ENCODE data around the gene ASIC1.
A peak's percentile ranks its signal among the peaks of the same experiment; 100 is the strongest.

ASIC1 gene

GRCh38 chr12:50041062-50041860 lies 16.1 kb upstream of the ASIC1 start:
- no peak for DNase-seq

GRCh38 chr12:50041962-50042361 lies 15.4 kb upstream of the ASIC1 start:
- no peak for DNase-seq

- DNase-seq, result no peak
These were observed 14.7 kb upstream of the ASIC1 start for GRCh38 chr12:50042693-50043092.

- DNase-seq, result no peak
These were observed 14.1 kb upstream of the ASIC1 start for GRCh38 chr12:50043308-50043707.

GRCh38 chr12:50043854-50044253 lies 13.5 kb upstream of the ASIC1 start:
- DNase-seq, result no peak

GRCh38 chr12:50047693-50048250 lies 9.6 kb upstream of the ASIC1 start:
- DNase-seq, result no peak

- DNase-seq, result no peak
These were observed 7.9 kb upstream of the ASIC1 start for GRCh38 chr12:50049254-50050118.

- DNase-seq, result no peak
These were observed 7.3 kb upstream of the ASIC1 start for GRCh38 chr12:50050119-50050385.

GRCh38 chr12:50050410-50051098 lies 6.8 kb upstream of the ASIC1 start:
- no peak for DNase-seq

- DNase-seq, result no peak
These were observed 6.1 kb upstream of the ASIC1 start for GRCh38 chr12:50051101-50051806.

- no peak for DNase-seq
These were observed 4.9 kb upstream of the ASIC1 start for GRCh38 chr12:50052544-50052943.

GRCh38 chr12:50052964-50053363 lies 4.4 kb upstream of the ASIC1 start:
- no peak for DNase-seq

- no peak for DNase-seq
These were observed 3.8 kb upstream of the ASIC1 start for GRCh38 chr12:50053583-50053982.

- DNase-seq, result peak; percentile 62
These were observed 1.4 kb upstream of the ASIC1 start for GRCh38 chr12:50055831-50056638.

- no peak for DNase-seq
These were observed 788 bp upstream of the ASIC1 start for GRCh38 chr12:50056639-50056976.

- DNase-seq, result no peak
These were observed 687 bp downstream of the ASIC1 start for GRCh38 chr12:50057896-50058670.

GRCh38 chr12:50058743-50059312 lies 1.4 kb downstream of the ASIC1 start:
- no peak for DNase-seq

GRCh38 chr12:50059440-50060119 lies 2.2 kb downstream of the ASIC1 start:
- DNase-seq, result no peak

- no peak for DNase-seq
These were observed 2.7 kb downstream of the ASIC1 start for GRCh38 chr12:50060120-50060468.

- no peak for DNase-seq
These were observed 3.8 kb downstream of the ASIC1 start for GRCh38 chr12:50061171-50061570.
